T47D (cell line): ENCODE data around the gene BCL2L11.

Experiments
- DNase-seq, 2 experiments: peaks; one replicate each; pipeline versions ENCODE4 v3.0.0 to v3.0.0-alpha.2; 2011 to 2012; ENCODE audit warnings: low read depth in 1 of 2, low spot score in 1 of 2
- JUND ChIP-seq: IDR thresholded peaks from 2 replicates; pipeline ENCODE4 v1.6.1; 2012; ENCODE audit warnings: low read depth
- in situ Hi-C: cut with HindIII; loops from 2 replicates; pipeline ENCODE4 v1.10.0; 2016; ENCODE audit warnings: low sequenced_read_pairs, low pct_unique_long_range_greater_than_20kb

The BCL2L11 gene

GRCh38 chr2:111201214-111201613 is 80.5 kb downstream of the BCL2L11 start:
- in situ Hi-C loops, result no loop called here

GRCh38 chr2:111202266-111203040 is 81.7 kb downstream of the BCL2L11 start:
- no peak for DNase-seq
- no peak for TF ChIP-seq JUND
- in situ Hi-C loops, result no loop called here

More at GRCh38 chr2:111201214-111201613, 80.5 kb downstream of the BCL2L11 start:
- no peak for DNase-seq
- TF ChIP-seq JUND, result no peak

GRCh38 chr2:111204706-111205105 is 84.0 kb downstream of the BCL2L11 start:
- no peak for TF ChIP-seq JUND
- in situ Hi-C loops, result no loop called here
- DNase-seq, result no peak

- peak in 1 of 2 experiments; percentile 62 for DNase-seq
- in situ Hi-C loops, result no loop called here
- TF ChIP-seq JUND, result no peak
These were observed 85.1 kb downstream of the BCL2L11 start for GRCh38 chr2:111205774-111206173.

- in situ Hi-C loops, result no loop called here
- DNase-seq, result no peak
- TF ChIP-seq JUND, result no peak
These were observed 87.1 kb downstream of the BCL2L11 start for GRCh38 chr2:111207851-111208250.

- no peak for DNase-seq
- TF ChIP-seq JUND, result no peak
- in situ Hi-C loops, result no loop called here
These were observed 87.9 kb downstream of the BCL2L11 start for GRCh38 chr2:111208639-111209038.

- TF ChIP-seq JUND, result no peak
- no peak for DNase-seq
- in situ Hi-C loops, result no loop called here
These were observed 88.4 kb downstream of the BCL2L11 start for GRCh38 chr2:111209045-111209514.

GRCh38 chr2:111210036-111210435 is 89.3 kb downstream of the BCL2L11 start:
- in situ Hi-C loops, result no loop called here
- no peak for DNase-seq
- no peak for TF ChIP-seq JUND

- DNase-seq, result no peak
- in situ Hi-C loops, result no loop called here
- no peak for TF ChIP-seq JUND
These were observed 93.2 kb downstream of the BCL2L11 start for GRCh38 chr2:111213877-111214276.

GRCh38 chr2:111216811-111217652 is 96.3 kb downstream of the BCL2L11 start:
- TF ChIP-seq JUND, result no peak
- in situ Hi-C loops, result no loop called here
- no peak for DNase-seq
